NCI-H146 (cell line): ENCODE data around the gene SCP2.
"Not testable (repeated sequence)": the region's sequence is repeated elsewhere in the genome, so short reads cannot be mapped to it uniquely, and the experiment has no call there.

Experiments
- DNase-seq: peaks from one replicate; lab custom pipeline; 2025; lab: John Stamatoyannopoulos, UW

The SCP2 gene

GRCh38 chr1:52916241-52916975, 10.7 kb upstream of the SCP2 start:
- DNase-seq: no peak

- no peak for DNase-seq
These were observed 9.9 kb upstream of the SCP2 start for GRCh38 chr1:52917156-52917555.

GRCh38 chr1:52917581-52917980, 9.5 kb upstream of the SCP2 start:
- DNase-seq: no peak

GRCh38 chr1:52918201-52918600, 8.9 kb upstream of the SCP2 start:
- DNase-seq: no peak

GRCh38 chr1:52919051-52919722, 7.9 kb upstream of the SCP2 start:
- DNase-seq: no peak

GRCh38 chr1:52919723-52920483, 7.2 kb upstream of the SCP2 start:
- DNase-seq: no peak

- no peak for DNase-seq
These were observed 6.2 kb upstream of the SCP2 start for GRCh38 chr1:52920791-52921291.

GRCh38 chr1:52925571-52926005, 1.5 kb upstream of the SCP2 start:
- DNase-seq: no peak

GRCh38 chr1:52926864-52927211, 238 bp upstream of the SCP2 start:
- no peak for DNase-seq

- no peak for DNase-seq
These were observed 934 bp downstream of the SCP2 start for GRCh38 chr1:52928015-52928404.

GRCh38 chr1:52929019-52929418, 1.9 kb downstream of the SCP2 start:
- DNase-seq: no peak

GRCh38 chr1:52937433-52938182, 10.5 kb downstream of the SCP2 start:
- DNase-seq: no peak

GRCh38 chr1:52938183-52938451, 11.0 kb downstream of the SCP2 start:
- no peak for DNase-seq

- no peak for DNase-seq
These were observed 16.9 kb downstream of the SCP2 start for GRCh38 chr1:52943876-52944416.

GRCh38 chr1:52944566-52944965, 17.5 kb downstream of the SCP2 start:
- no peak for DNase-seq

- DNase-seq: no peak
These were observed 20.4 kb downstream of the SCP2 start for GRCh38 chr1:52947490-52947889.

GRCh38 chr1:52949602-52950001, 22.5 kb downstream of the SCP2 start:
- DNase-seq: not testable (repeated sequence)

GRCh38 chr1:52952112-52952511, 25.0 kb downstream of the SCP2 start:
- DNase-seq: no peak

GRCh38 chr1:52955129-52955970, 28.3 kb downstream of the SCP2 start:
- no peak for DNase-seq

GRCh38 chr1:52963101-52963500, 36.0 kb downstream of the SCP2 start:
- no peak for DNase-seq

- DNase-seq: no peak
These were observed 40.6 kb downstream of the SCP2 start for GRCh38 chr1:52967666-52968065.
